Naive thymus-derived CD4-positive, alpha-beta T cell (primary cell): ENCODE measurements around the gene ACO2. TPM values are rescaled to one million over a fixed set of nuclear protein-coding genes. Genes with fewer than 3 reads are reported as not detected.
"Not testable (repeated sequence)": the region's sequence is repeated elsewhere in the genome, so short reads cannot be mapped to it uniquely, and the experiment has no call there.

Experiments used
- ATAC-seq: fragments of 150-1000 bp; cut with Tn5 transposase; 2 replicates; pipeline ENCODE4 v1.10.0; 2021; ENCODE audit warnings: mild to moderate bottlenecking, moderate library complexity
- CTCF ChIA-PET: fragments of 350-600 bp; sonication (Branson Sonifier 250); formaldehyde crosslinking; loops from one replicate; lab custom pipeline; 2021; ENCODE audit warnings: antibody characterized with exemption; lab: Charles Lee
- POLR2A ChIA-PET: fragments of 350-600 bp; sonication (Branson Sonifier 250); formaldehyde crosslinking; loops from one replicate; lab custom pipeline; 2021; ENCODE audit warnings: antibody characterized with exemption, inconsistent platforms; lab: Charles Lee
- DNase-seq, 9 donors: peaks; one replicate each; pipeline versions ENCODE4 v3.0.0 to v3.0.0-alpha.2; 2020 to 2022; ENCODE audit warnings: mixed read lengths in 1 of 9
- H3K27ac ChIP-seq: one replicate; pipeline ENCODE4 v1.7.0; 2013; ENCODE audit warnings: mild to moderate bottlenecking, low read depth, low read length, moderate library complexity
- H3K27me3 ChIP-seq, 2 donors: one replicate each; pipeline ENCODE4 v1.7.0; 2013; ENCODE audit warnings: low read length in 2 of 2, mild to moderate bottlenecking in 2 of 2, moderate library complexity in 2 of 2; ENCODE audit not compliant: control insufficient read depth in 2 of 2, insufficient read depth in 2 of 2
- H3K36me3 ChIP-seq, 3 experiments: 1 replicate in 2 of 3; 2 replicates in 1 of 3; pipeline ENCODE4 v1.7.0; 2013; ENCODE audit warnings: low read length in 3 of 3, mild to moderate bottlenecking in 3 of 3, moderate library complexity in 1 of 3; ENCODE audit not compliant: insufficient read depth in 3 of 3, control insufficient read depth in 2 of 3
- H3K4me1 ChIP-seq, 2 donors: one replicate each; pipeline ENCODE4 v1.7.0; 2013; ENCODE audit warnings: low read length in 2 of 2, mild to moderate bottlenecking in 2 of 2, moderate library complexity in 1 of 2; ENCODE audit not compliant: control insufficient read depth in 2 of 2, insufficient read depth in 2 of 2
- H3K4me3 ChIP-seq: 2 replicates; pipeline ENCODE4 v1.7.0; 2013; ENCODE audit warnings: mild to moderate bottlenecking, low read length
- H3K9me3 ChIP-seq, 3 experiments: 1 replicate in 2 of 3; 2 replicates in 1 of 3; pipeline ENCODE4 v1.7.0; 2013; ENCODE audit warnings: low read length in 3 of 3; ENCODE audit not compliant: control insufficient read depth in 2 of 3
- H3K27ac Mint-ChIP-seq, 9 donors: one replicate each; pipeline ENCODE4 v1.8.0; 2020 to 2022; ENCODE audit warnings: mixed read lengths in 9 of 9, mild to moderate bottlenecking in 8 of 9, moderate library complexity in 5 of 9, inconsistent platforms in 2 of 9
- H3K27me3 Mint-ChIP-seq, 5 donors: one replicate each; pipeline ENCODE4 v1.8.0; 2021 to 2022; ENCODE audit warnings: mixed read lengths in 5 of 5, mild to moderate bottlenecking in 1 of 5
- H3K36me3 Mint-ChIP-seq, 5 donors: one replicate each; pipeline ENCODE4 v1.8.0; 2020 to 2022; ENCODE audit warnings: mixed read lengths in 5 of 5, mild to moderate bottlenecking in 3 of 5, inconsistent platforms in 1 of 5
- H3K4me1 Mint-ChIP-seq, 7 donors: one replicate each; pipeline ENCODE4 v1.8.0; 2020 to 2022; ENCODE audit warnings: mixed read lengths in 7 of 7, mild to moderate bottlenecking in 3 of 7, inconsistent platforms in 1 of 7
- H3K4me3 Mint-ChIP-seq, 10 donors: one replicate each; pipeline ENCODE4 v1.8.0; 2020 to 2022; ENCODE audit warnings: mild to moderate bottlenecking in 10 of 10, mixed read lengths in 10 of 10, moderate library complexity in 6 of 10, inconsistent platforms in 2 of 10
- H3K9me3 Mint-ChIP-seq, 11 donors: one replicate each; pipeline ENCODE4 v1.8.0; 2020 to 2022; ENCODE audit warnings: mixed read lengths in 11 of 11, mild to moderate bottlenecking in 4 of 11, inconsistent platforms in 1 of 11, moderate library complexity in 1 of 11
- intact Hi-C, 2 donors: fragments of 100-400 bp; cut with micrococcal nuclease; formaldehyde crosslinking; loops; one replicate each; pipeline ENCODE4 v1.15.1; 2023
- polyA plus RNA-seq, 2 donors: library from polyadenylated mRNA; unstranded; fragments of 300-500 nt; fragmentation: Illumina TruSeq; gene quantifications; one replicate each; pipeline ENCODE4 v1.2.3, GENCODE V29; 2021
- total RNA-seq, 6 experiments: library from RNA in 5 of 6; stranded (reverse) in 5 of 6; gene quantifications; 1 replicate in 5 of 6; 2 replicates in 1 of 6; pipeline ENCODE4 v1.2.3 and lab custom pipeline; 2021 to 2026

ACO2 gene
- total and polyA plus RNA-seq, 7 experiments from 2014 or later = 60.5 to 101 (median 70.3) TPM

GRCh38 chr22:41433480-41433879 is 35.4 kb upstream of the ACO2 start:
- H3K27me3 ChIP-seq, H3K27me3 Mint-ChIP-seq, H3K9me3 ChIP-seq, intact Hi-C loops, CTCF ChIA-PET, H3K4me3 Mint-ChIP-seq, H3K27ac ChIP-seq, H3K9me3 Mint-ChIP-seq, DNase-seq, H3K4me3 ChIP-seq, H3K4me1 ChIP-seq, ATAC-seq: not testable (repeated sequence)
- Mint-ChIP-seq H3K27ac (peak overlapping the region in 3 of 9 donors; percentile 16 to 62 (median 32)), H3K4me1 (peaks cover 0 to 22% (median 6%) of the 10 kb centered on the region in 7 donors), H3K36me3 (peaks cover 5 to 16% (median 14%) of the 10 kb centered on the region in 5 donors)
- H3K36me3 ChIP-seq = peaks cover 0 to 55% (median 12%) of the 10 kb centered on the region in 3 experiments
- POLR2A ChIA-PET = interaction anchor here (1.3 kb wide), 1 partner anchor 12 kb away, joined by 5 read pairs; no protein-coding TSS in a partner anchor

GRCh38 chr22:41434361-41435003 is 34.4 kb upstream of the ACO2 start:
- DNase-seq, H3K9me3 Mint-ChIP-seq, H3K27me3 ChIP-seq, H3K4me3 Mint-ChIP-seq, CTCF ChIA-PET, H3K4me3 ChIP-seq, H3K27me3 Mint-ChIP-seq, H3K4me1 ChIP-seq, H3K9me3 ChIP-seq, POLR2A ChIA-PET, ATAC-seq, intact Hi-C loops: not testable (repeated sequence)
- peaks cover 5 to 16% (median 14%) of the 10 kb centered on the region in 5 donors for H3K36me3 Mint-ChIP-seq
- Histone ChIP-seq H3K36me3 (peaks cover 0 to 49% (median 12%) of the 10 kb centered on the region in 3 experiments), H3K27ac (peak overlapping the region; percentile 33)
- peak overlapping the region in 2 of 9 donors; percentile 41 to 63 for H3K27ac Mint-ChIP-seq
- peaks cover 0 to 22% (median 11%) of the 10 kb centered on the region in 7 donors for H3K4me1 Mint-ChIP-seq

GRCh38 chr22:41435560-41435959 is 33.4 kb upstream of the ACO2 start:
- Histone ChIP-seq H3K4me3 (no peak overlapping the region), H3K27me3 (no peaks in the 10 kb centered on the region), H3K9me3 (no peaks in the 10 kb centered on the region), H3K4me1 (no peaks in the 10 kb centered on the region), H3K27ac (no peak overlapping the region), H3K36me3 (peaks cover 0 to 45% (median 12%) of the 10 kb centered on the region in 3 experiments)
- Mint-ChIP-seq H3K4me3 (no peak overlapping the region), H3K27me3 (no peaks in the 10 kb centered on the region), H3K9me3 (no peaks in the 10 kb centered on the region), H3K27ac (peak overlapping the region in 4 of 9 donors; percentile 8 to 59 (median 48)), H3K4me1 (peaks cover 0 to 22% (median 11%) of the 10 kb centered on the region in 7 donors), H3K36me3 (peaks cover 5 to 16% (median 14%) of the 10 kb centered on the region in 5 donors)
- no peak for ATAC-seq
- intact Hi-C loops = no loop called here
- ChIA-PET POLR2A (interaction anchor here (0.7 to 1.1 kb wide), 2 partner anchors 34 to 319 kb away, joined by 3 read pairs; no protein-coding TSS in a partner anchor), CTCF (no interaction called here)
- no peak for DNase-seq

GRCh38 chr22:41436322-41437113 is 32.4 kb upstream of the ACO2 start:
- no peaks in the 10 kb centered on the region for H3K9me3 ChIP-seq
- H3K4me3 ChIP-seq = no peak overlapping the region
- no peaks in the 10 kb centered on the region for H3K27me3 Mint-ChIP-seq
- peaks cover 1 to 11% (median 9%) of the 10 kb centered on the region in 5 donors for H3K36me3 Mint-ChIP-seq
- ChIA-PET POLR2A (interaction anchor here (1.4 to 2.2 kb wide), 3 partner anchors 10 to 32 kb away, joined by 7 to 14 read pairs (median 10); partner anchors contain the start of genes ACO2, PHF5A and TOB2), CTCF (interaction anchor here (1.1 to 1.3 kb wide), 2 partner anchors 26 to 33 kb away, joined by 3 read pairs; no protein-coding TSS in a partner anchor)
- H3K36me3 ChIP-seq = peaks cover 0 to 40% (median 12%) of the 10 kb centered on the region in 3 experiments
- DNase-seq (no peak), ATAC-seq (no peak)
- no peak overlapping the region for H3K27ac ChIP-seq
- H3K9me3 Mint-ChIP-seq = no peaks in the 10 kb centered on the region
- H3K4me1 Mint-ChIP-seq = peaks cover 0 to 17% (median 10%) of the 10 kb centered on the region in 7 donors
- H3K4me1 ChIP-seq = no peaks in the 10 kb centered on the region
- peak overlapping the region in 4 of 9 donors; percentile 26 to 85 (median 40) for H3K27ac Mint-ChIP-seq
- intact Hi-C loops = no loop called here
- H3K4me3 Mint-ChIP-seq = peak overlapping the region in 1 of 10 donors; percentile 3
- H3K27me3 ChIP-seq = no peaks in the 10 kb centered on the region

GRCh38 chr22:41437198-41437597 is 31.7 kb upstream of the ACO2 start:
- H3K4me3 ChIP-seq = no peak overlapping the region
- no peak overlapping the region for H3K27ac ChIP-seq
- H3K27me3 Mint-ChIP-seq = no peaks in the 10 kb centered on the region
- CTCF ChIA-PET = interaction anchor here (1.1 to 1.3 kb wide), 2 partner anchors 25 to 34 kb away, joined by 3 read pairs; no protein-coding TSS in a partner anchor
- H3K36me3 Mint-ChIP-seq = peaks cover 0 to 10% (median 6%) of the 10 kb centered on the region in 5 donors
- H3K4me3 Mint-ChIP-seq = peak overlapping the region in 1 of 10 donors; percentile 3
- DNase-seq = no peak
- peaks cover 0 to 34% (median 12%) of the 10 kb centered on the region in 3 experiments for H3K36me3 ChIP-seq
- H3K4me1 ChIP-seq = no peaks in the 10 kb centered on the region
- H3K9me3 Mint-ChIP-seq = no peaks in the 10 kb centered on the region
- intact Hi-C loops = no loop called here
- H3K27ac Mint-ChIP-seq = peak overlapping the region in 2 of 9 donors; percentile 12 to 26
- H3K4me1 Mint-ChIP-seq = peaks cover 0 to 17% (median 11%) of the 10 kb centered on the region in 7 donors
- no peaks in the 10 kb centered on the region for H3K9me3 ChIP-seq
- POLR2A ChIA-PET = interaction anchor here (0.6 to 2.2 kb wide), 5 partner anchors 8 to 31 kb away, joined by 3 to 14 read pairs (median 7); partner anchors contain the start of genes ACO2, PHF5A and TOB2
- no peaks in the 10 kb centered on the region for H3K27me3 ChIP-seq
- ATAC-seq = no peak

- DNase-seq, H3K27ac ChIP-seq, ATAC-seq, H3K27ac Mint-ChIP-seq, H3K4me3 Mint-ChIP-seq, H3K4me3 ChIP-seq, H3K27me3 Mint-ChIP-seq, H3K27me3 ChIP-seq, H3K9me3 ChIP-seq, CTCF ChIA-PET, H3K9me3 Mint-ChIP-seq, H3K4me1 ChIP-seq: not testable (repeated sequence)
- H3K4me1 Mint-ChIP-seq = peaks cover 2 to 34% (median 25%) of the 10 kb centered on the region in 7 donors
- POLR2A ChIA-PET = interaction anchor here (0.6 to 0.7 kb wide), 2 partner anchors 262 to 1609 kb away, joined by 4 to 6 read pairs; no protein-coding TSS in a partner anchor
- intact Hi-C loops = loop anchor here (10.0 kb wide), 3 partner anchors 244 to 1396 kb away; partner anchors contain the start of genes CENPM (in 1 of the 2) and SNU13 (in 1 of the 2)
- H3K36me3 Mint-ChIP-seq = peaks cover 0 to 12% (median 10%) of the 10 kb centered on the region in 5 donors
- peaks cover 0 to 15% (median 7%) of the 10 kb centered on the region in 3 experiments for H3K36me3 ChIP-seq
Measured at GRCh38 chr22:41440511-41440910, 28.4 kb upstream of the ACO2 start.
